A549 (cell line): Measurements from ENCODE around the gene TM7SF2. TPM values are rescaled to one million over a fixed set of nuclear protein-coding genes. Genes with fewer than 3 reads are reported as not detected.
A peak's percentile ranks its signal among the peaks of the same experiment; 100 is the strongest.

Source experiments
- ATAC-seq, 2 experiments: fragments of 200-7000 bp in 1 of 2; fragments of >200 bp in 1 of 2; cut with Nextera tagmentation in 1 of 2; cut with Tn5 transposase in 1 of 2; 3 replicates each; pipeline versions ENCODE4 v1.8.0 to v1.9.1; 2018 to 2020; ENCODE audit warnings: mild to moderate bottlenecking in 1 of 2, moderate library complexity in 1 of 2
- CTCF ChIA-PET: fragments of 300-600 bp; sonication (Branson Sonifier 250); formaldehyde crosslinking; extraction: SDS; loops from one replicate; lab custom pipeline; 2021; ENCODE audit warnings: antibody characterized with exemption, inconsistent platforms; lab: Yijun Ruan, JAX
- POLR2A ChIA-PET: fragments of 350-600 bp; formaldehyde crosslinking; extraction: SDS; loops from one replicate; lab custom pipeline; 2021; ENCODE audit warnings: antibody characterized with exemption, inconsistent platforms; lab: Yijun Ruan, JAX
- DNase-seq, 2 experiments: peaks; one replicate each; pipeline versions ENCODE4 v3.0.0 to v3.0.0-alpha.2; 2011 to 2016; ENCODE audit warnings: low read depth in 1 of 2, low spot score in 1 of 2
- FAIRE-seq: peaks from 2 replicates; lab custom pipeline; 2011; peaks lifted over from hg19 to GRCh38; lab: Jason Lieb, UNC
- H3K27ac ChIP-seq, 2 experiments: fragments of >200 bp; sonication (Bioruptor Twin); formaldehyde crosslinking; 3 replicates each; pipeline ENCODE4 v1.5.1; 2016 to 2017
- H3K4me1 ChIP-seq: fragments of >200 bp; sonication (Bioruptor Twin); formaldehyde crosslinking; 3 replicates; pipeline ENCODE4 v1.6.1; 2016
- H3K4me2 ChIP-seq: fragments of >200 bp; sonication (Bioruptor Twin); formaldehyde crosslinking; 3 replicates; pipeline ENCODE4 v1.6.1; 2016
- H3K4me3 ChIP-seq: fragments of >200 bp; sonication (Bioruptor Twin); formaldehyde crosslinking; 3 replicates; pipeline ENCODE4 v1.5.1; 2016
- H3K9me3 ChIP-seq: fragments of >200 bp; sonication (Bioruptor Twin); formaldehyde crosslinking; 3 replicates; pipeline ENCODE4 v1.6.1; 2016
- CHD4 ChIP-seq: fragments of 200-600 bp; sonication (generic); IDR thresholded peaks from 2 replicates; pipeline ENCODE4 v1.6.1; 2016; ENCODE audit warnings: antibody characterized with exemption, mild to moderate bottlenecking, borderline replicate concordance
- FOSB ChIP-seq: fragments of 250-450 bp; sonication (Bioruptor Pico); IDR thresholded peaks from 2 replicates; pipeline ENCODE4 v1.5.0; 2020; ENCODE audit warnings: mild to moderate bottlenecking, moderate library complexity
- FOXS1 ChIP-seq: fragments of 250-450 bp; sonication (Bioruptor Pico); IDR thresholded peaks from 2 replicates; pipeline ENCODE4 v1.5.0; 2020; ENCODE audit warnings: mild to moderate bottlenecking, moderate library complexity
- GATA3 ChIP-seq: IDR thresholded peaks from 2 replicates; pipeline ENCODE4 v1.6.1; 2012; ENCODE audit warnings: borderline replicate concordance
- HEYL ChIP-seq: fragments of 250-450 bp; sonication (Bioruptor Pico); IDR thresholded peaks from 2 replicates; pipeline ENCODE4 v1.8.0; 2021; ENCODE audit warnings: mild to moderate bottlenecking, moderate library complexity
- HOXA7 ChIP-seq: fragments of 250-450 bp; sonication (Bioruptor Pico); IDR thresholded peaks from 2 replicates; pipeline ENCODE4 v1.5.0; 2020; ENCODE audit warnings: mild to moderate bottlenecking, moderate library complexity
- KDM5A ChIP-seq: fragments of 200-600 bp; sonication (generic); IDR thresholded peaks from 2 replicates; pipeline ENCODE4 v1.6.1; 2016; ENCODE audit warnings: antibody characterized with exemption, mild to moderate bottlenecking
- MAFK ChIP-seq: fragments of 450-650 bp; IDR thresholded peaks from 2 replicates; pipeline ENCODE4 v1.6.1; 2014; ENCODE audit not compliant: partially characterized antibody
- MAZ ChIP-seq: fragments of 150-350 bp; IDR thresholded peaks from 2 replicates; pipeline ENCODE4 v1.6.1; 2014; ENCODE audit warnings: antibody characterized with exemption, low read depth, low read length, borderline replicate concordance
- MYC ChIP-seq: IDR thresholded peaks from 2 replicates; pipeline ENCODE4 v1.6.1; 2012; ENCODE audit warnings: mild to moderate bottlenecking, inconsistent platforms, low read length, improper control_type of control experiment, borderline replicate concordance
- RARB ChIP-seq: fragments of 250-450 bp; sonication (Bioruptor Pico); IDR thresholded peaks from 2 replicates; pipeline ENCODE4 v1.8.0; 2021; ENCODE audit warnings: mild to moderate bottlenecking, moderate library complexity
- RFX5 ChIP-seq: fragments of 450-650 bp; IDR thresholded peaks from 2 replicates; pipeline ENCODE4 v1.7.1; 2014; ENCODE audit warnings: antibody characterized with exemption, mild to moderate bottlenecking, moderate library complexity
- SMC3 ChIP-seq: fragments of >200 bp; sonication (Bioruptor Twin); formaldehyde crosslinking; IDR thresholded peaks from 3 replicates; pipeline ENCODE4 v1.6.1; 2018; ENCODE audit warnings: inconsistent platforms
- SREBF2 ChIP-seq: fragments of 450-650 bp; IDR thresholded peaks from 2 replicates; pipeline ENCODE4 v1.6.1; 2014; ENCODE audit warnings: mild to moderate bottlenecking, moderate library complexity
- TFCP2L1 ChIP-seq: fragments of 250-450 bp; sonication (Bioruptor Pico); IDR thresholded peaks from 2 replicates; pipeline ENCODE4 v1.5.0; 2021; ENCODE audit warnings: mild to moderate bottlenecking
- ZC3H11A ChIP-seq: fragments of 450-650 bp; IDR thresholded peaks from 2 replicates; pipeline ENCODE4 v1.6.1; 2014; ENCODE audit warnings: antibody characterized with exemption, mild to moderate bottlenecking
- ZSCAN20 ChIP-seq: fragments of 250-450 bp; sonication (Bioruptor Pico); IDR thresholded peaks from 2 replicates; pipeline ENCODE4 v1.8.0; 2022; ENCODE audit warnings: mild to moderate bottlenecking, moderate library complexity
- WGBS: methylation state at CpG from one replicate; pipeline ENCODE4 v1.1.6; 2017; ENCODE audit errors: missing lambda C conversion rate; 5-methylcytosine and 5-hydroxymethylcytosine counted together
- polyA plus RNA-seq, 4 experiments: library from polyadenylated mRNA; depleted of rRNA in 3 of 4; stranded (reverse); fragments of >200 nt; fragmentation: RNase III in 1 of 4; extraction: RNeasy Plus Mini Kit Qiagen cat#74134 plus additional on column Dnase treatment in 1 of 4; gene quantifications; 2 replicates in 3 of 4; 3 replicates in 1 of 4; pipeline ENCODE4 v1.2.3, GENCODE V29; 2011 to 2017
- TF ChIP-seq, protein P1 (sequence below): fragments of 150-350 bp; IDR thresholded peaks from 2 replicates; pipeline ENCODE4 v1.6.1; 2014; ENCODE audit warnings: low read depth, mild to moderate bottlenecking, low read length
- TF ChIP-seq, protein P2 (sequence below): fragments of >200 bp; sonication (Bioruptor Twin); formaldehyde crosslinking; IDR thresholded peaks from 3 replicates; pipeline ENCODE4 v1.6.1; 2016

Gene TM7SF2
- polyA plus RNA-seq, 2 of the 4 experiments (the other 2 are of a cell fraction): 8.2 TPM

DNA sequence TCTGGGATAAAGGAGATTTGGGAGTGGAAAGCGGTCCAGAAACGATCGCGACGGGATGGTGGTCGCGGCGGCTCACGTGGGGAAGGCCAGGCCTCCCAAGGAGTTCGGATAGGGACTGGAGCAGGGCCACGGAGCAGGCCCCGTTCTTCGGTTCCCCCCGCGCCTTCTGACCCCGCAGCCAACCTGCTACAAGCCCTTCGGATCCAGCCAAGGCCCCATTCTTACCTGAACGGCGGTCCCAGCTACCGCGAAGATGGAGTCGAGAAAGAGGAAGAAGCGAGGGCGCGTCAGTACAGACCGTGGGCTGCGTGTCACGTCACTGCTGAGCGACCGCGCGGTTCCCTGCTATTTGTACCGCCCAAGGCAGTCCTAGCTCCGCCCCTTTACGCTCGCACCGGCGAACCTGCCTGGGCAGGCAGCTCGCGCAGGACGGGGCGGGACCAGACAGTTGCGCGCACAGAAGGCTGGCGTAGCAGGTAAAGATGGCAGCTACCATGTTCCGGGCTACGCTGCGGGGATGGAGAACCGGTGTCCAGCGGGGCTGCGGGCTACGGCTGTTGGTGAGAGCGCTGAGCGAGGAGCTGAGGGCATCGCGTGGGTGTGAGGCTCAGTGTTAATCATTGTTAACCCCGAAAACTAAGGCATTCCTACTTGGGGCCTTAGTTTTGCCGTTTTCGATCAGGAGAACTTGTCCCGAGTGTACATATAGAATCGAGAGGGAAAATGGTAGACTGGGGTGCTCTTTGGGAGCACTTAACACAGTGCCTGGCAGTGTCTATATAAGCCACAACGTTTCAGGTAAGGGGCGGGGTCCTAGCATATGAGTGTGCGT, 10.4 kb downstream of the TM7SF2 start, which contains the start of the genes FAU and MRPL49 (continued):
- TF ChIP-seq MAZ: 0 out of 2 replicates have a peak, but pooled peaks have one; percentile 27

DNA sequence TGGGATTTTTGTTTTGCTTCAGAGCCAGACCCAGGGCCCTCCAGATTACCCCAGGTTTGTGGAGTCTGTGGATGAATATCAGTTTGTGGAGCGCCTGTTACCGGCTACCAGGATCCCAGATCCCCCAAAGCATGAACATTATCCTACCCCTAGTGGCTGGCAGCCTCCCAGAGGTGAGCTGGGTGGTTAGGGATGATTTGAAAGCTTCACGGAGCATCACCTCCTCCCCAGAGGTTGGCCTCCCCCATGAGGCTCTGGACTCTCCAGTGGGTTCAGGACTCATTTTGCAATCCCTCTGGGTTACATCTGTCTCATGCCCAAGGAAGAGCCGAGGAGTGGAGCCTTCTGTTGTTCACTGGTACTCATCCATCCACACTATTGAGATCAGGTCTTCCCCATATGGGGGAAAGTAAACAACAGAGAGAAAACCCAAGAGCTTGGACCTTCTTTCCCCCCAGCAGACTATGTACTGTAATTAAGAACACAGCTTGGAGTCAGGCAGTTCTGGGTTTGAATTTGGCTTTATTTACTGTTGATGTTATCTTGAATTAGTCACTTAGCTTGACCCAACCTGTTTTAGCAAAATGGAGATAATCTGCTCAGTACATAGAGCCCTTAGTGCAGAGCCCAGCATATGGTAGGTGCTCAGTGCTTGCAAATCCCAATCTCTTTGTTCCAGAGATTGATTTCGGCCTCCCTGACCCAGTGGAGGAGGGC, 13.0 kb downstream of the TM7SF2 start:
- Histone ChIP-seq H3K4me1 (peaks cover 19% of the 10 kb centered on the region; the same call in 2 of the 3 replicates), H3K4me2 (no peak overlapping the region), H3K4me3 (no peak overlapping the region), H3K27ac (no peak overlapping the region), H3K9me3 (no peaks in the 10 kb centered on the region)
- DNase-seq (no peak), FAIRE-seq (no peak), ATAC-seq (no peak)
- CTCF ChIA-PET: interaction anchor here (0.9 to 1.3 kb wide), 2 partner anchors 57 to 206 kb away, joined by 3 read pairs; partner anchors contain the start of gene CAPN1
- TF ChIP-seq FOSB (CRISPR knock-in tag) (no peak), ZC3H11A (no peak), HOXA7 (CRISPR knock-in tag) (no peak), GATA3 (no peak), KDM5A (no peak), RFX5 (no peak), SREBF2 (no peak), FOXS1 (CRISPR knock-in tag) (no peak), MAZ (no peak), HEYL (CRISPR knock-in tag) (no peak), MYC (no peak), ZSCAN20 (CRISPR knock-in tag) (no peak), CHD4 (no peak), SMC3 (no peak), TFCP2L1 (CRISPR knock-in tag) (no peak), MAFK (no peak), RARB (CRISPR knock-in tag) (no peak)
- TF ChIP-seq, protein P1, sequence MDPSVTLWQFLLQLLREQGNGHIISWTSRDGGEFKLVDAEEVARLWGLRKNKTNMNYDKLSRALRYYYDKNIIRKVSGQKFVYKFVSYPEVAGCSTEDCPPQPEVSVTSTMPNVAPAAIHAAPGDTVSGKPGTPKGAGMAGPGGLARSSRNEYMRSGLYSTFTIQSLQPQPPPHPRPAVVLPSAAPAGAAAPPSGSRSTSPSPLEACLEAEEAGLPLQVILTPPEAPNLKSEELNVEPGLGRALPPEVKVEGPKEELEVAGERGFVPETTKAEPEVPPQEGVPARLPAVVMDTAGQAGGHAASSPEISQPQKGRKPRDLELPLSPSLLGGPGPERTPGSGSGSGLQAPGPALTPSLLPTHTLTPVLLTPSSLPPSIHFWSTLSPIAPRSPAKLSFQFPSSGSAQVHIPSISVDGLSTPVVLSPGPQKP: no peak
- TF ChIP-seq, protein P2, sequence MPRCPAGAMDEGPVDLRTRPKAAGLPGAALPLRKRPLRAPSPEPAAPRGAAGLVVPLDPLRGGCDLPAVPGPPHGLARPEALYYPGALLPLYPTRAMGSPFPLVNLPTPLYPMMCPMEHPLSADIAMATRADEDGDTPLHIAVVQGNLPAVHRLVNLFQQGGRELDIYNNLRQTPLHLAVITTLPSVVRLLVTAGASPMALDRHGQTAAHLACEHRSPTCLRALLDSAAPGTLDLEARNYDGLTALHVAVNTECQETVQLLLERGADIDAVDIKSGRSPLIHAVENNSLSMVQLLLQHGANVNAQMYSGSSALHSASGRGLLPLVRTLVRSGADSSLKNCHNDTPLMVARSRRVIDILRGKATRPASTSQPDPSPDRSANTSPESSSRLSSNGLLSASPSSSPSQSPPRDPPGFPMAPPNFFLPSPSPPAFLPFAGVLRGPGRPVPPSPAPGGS: no peak
- POLR2A ChIA-PET: interaction anchor here (2.0 kb wide), 1 partner anchor 10 kb away, joined by 12 read pairs; the partner anchor contains the start of gene SYVN1
- 97% methylated on average over 5 of the region's 5 CpGs for WGBS
